Natural killer cell treated with Interleukin-12 subunit alpha and Interleukin-12 subunit beta and Interleukin-15 and Interleukin-18, amount 100 ng/mL, for 72 hours (primary cell): ENCODE results near the gene CSTF1. TPM values are rescaled to one million over a fixed set of nuclear protein-coding genes. Genes with fewer than 3 reads are reported as not detected.
"Not testable (repeated sequence)": the region's sequence is repeated elsewhere in the genome, so short reads cannot be mapped to it uniquely, and the experiment has no call there.

Experiments
- ATAC-seq, 2 donors: fragments of 150-1000 bp; cut with Tn5 transposase in 1 of 2; sonication (Bioruptor Pico), chemical (Tn5 transposase) in 1 of 2; 2 replicates each; pipeline ENCODE4 v1.10.0; 2021
- DNase-seq: peaks from one replicate; pipeline ENCODE4 v3.0.0; 2022; ENCODE audit warnings: low spot score
- H3K27ac Mint-ChIP-seq, 2 donors: 1 replicate in 1 of 2; 2 replicates in 1 of 2; pipeline ENCODE4 v1.8.0; 2022; ENCODE audit warnings: mixed read lengths in 2 of 2, mild to moderate bottlenecking in 1 of 2, moderate library complexity in 1 of 2
- H3K27me3 Mint-ChIP-seq, 2 donors: 1 replicate in 1 of 2; 2 replicates in 1 of 2; pipeline ENCODE4 v1.8.0; 2022; ENCODE audit warnings: mixed read lengths in 2 of 2
- H3K36me3 Mint-ChIP-seq: one replicate; pipeline ENCODE4 v1.8.0; 2022; ENCODE audit warnings: mixed read lengths
- H3K4me1 Mint-ChIP-seq, 2 donors: 1 replicate in 1 of 2; 2 replicates in 1 of 2; pipeline ENCODE4 v1.8.0; 2022; ENCODE audit warnings: low read depth in 2 of 2, mixed read lengths in 2 of 2, mild to moderate bottlenecking in 1 of 2
- H3K4me3 Mint-ChIP-seq: one replicate; pipeline ENCODE4 v1.8.0; 2022; ENCODE audit warnings: mixed read lengths
- H3K9me3 Mint-ChIP-seq: 2 replicates; pipeline ENCODE4 v1.8.0; 2022; ENCODE audit warnings: mixed read lengths
- total RNA-seq, 2 donors: library from RNA; stranded (reverse); gene quantifications; one replicate each; pipeline ENCODE4 v1.2.3, GENCODE V29; 2022

The CSTF1 gene
- total RNA-seq, 2 donors from 2014 or later: 39.6 to 40.1 TPM

- H3K4me3 Mint-ChIP-seq: no peak overlapping the region
- peak overlapping the region; percentile 4 to 39 for H3K27ac Mint-ChIP-seq
- DNase-seq: peak; percentile 76
- peaks cover 8 to 11% of the 10 kb centered on the region in 2 donors for H3K4me1 Mint-ChIP-seq
- peak in 1 of 2 donors; percentile 72 for ATAC-seq
- H3K9me3 Mint-ChIP-seq: no peaks in the 10 kb centered on the region
- H3K36me3 Mint-ChIP-seq: peaks cover 28% of the 10 kb centered on the region
- H3K27me3 Mint-ChIP-seq: no peaks in the 10 kb centered on the region
These were observed 7.7 kb downstream of the CSTF1 start for GRCh38 chr20:56400001-56400640.

- Mint-ChIP-seq H3K36me3 (peaks cover 18% of the 10 kb centered on the region), H3K4me1 (peaks cover 8 to 10% of the 10 kb centered on the region in 2 donors), H3K9me3 (no peaks in the 10 kb centered on the region), H3K27ac (no peak overlapping the region), H3K4me3 (no peak overlapping the region), H3K27me3 (no peaks in the 10 kb centered on the region)
- ATAC-seq (no peak), DNase-seq (no peak)
These were observed 11.0 kb downstream of the CSTF1 start for GRCh38 chr20:56403465-56403864.

GRCh38 chr20:56405356-56405755 is 12.9 kb downstream of the CSTF1 start:
- not testable (repeated sequence) for H3K9me3 Mint-ChIP-seq, H3K4me3 Mint-ChIP-seq, ATAC-seq, H3K27me3 Mint-ChIP-seq, DNase-seq, H3K4me1 Mint-ChIP-seq, H3K27ac Mint-ChIP-seq
- H3K36me3 Mint-ChIP-seq: peaks cover 16% of the 10 kb centered on the region

GRCh38 chr20:56406910-56407309 is 14.5 kb downstream of the CSTF1 start:
- DNase-seq (no peak), ATAC-seq (no peak)
- Mint-ChIP-seq H3K4me1 (peaks cover 11 to 17% of the 10 kb centered on the region in 2 donors), H3K36me3 (peaks cover 16% of the 10 kb centered on the region), H3K4me3 (no peak overlapping the region), H3K27me3 (no peaks in the 10 kb centered on the region), H3K27ac (no peak overlapping the region), H3K9me3 (no peaks in the 10 kb centered on the region)

GRCh38 chr20:56409521-56409920 is 17.1 kb downstream of the CSTF1 start:
- DNase-seq: no peak
- H3K4me3 Mint-ChIP-seq: peak overlapping the region; percentile 13
- no peaks in the 10 kb centered on the region for H3K27me3 Mint-ChIP-seq
- H3K27ac Mint-ChIP-seq: peak overlapping the region in 1 of 2 donors; percentile 59
- no peak for ATAC-seq
- peaks cover 4% of the 10 kb centered on the region for H3K9me3 Mint-ChIP-seq
- H3K36me3 Mint-ChIP-seq: peaks cover 26% of the 10 kb centered on the region
- H3K4me1 Mint-ChIP-seq: peaks cover 33% of the 10 kb centered on the region in 2 donors

GRCh38 chr20:56409956-56410355 is 17.5 kb downstream of the CSTF1 start:
- H3K4me3 Mint-ChIP-seq: peak overlapping the region; percentile 13
- ATAC-seq (no peak), DNase-seq (no peak)
- H3K36me3 Mint-ChIP-seq: peaks cover 26% of the 10 kb centered on the region
- H3K4me1 Mint-ChIP-seq: peaks cover 35 to 37% of the 10 kb centered on the region in 2 donors
- peaks cover 4% of the 10 kb centered on the region for H3K9me3 Mint-ChIP-seq
- peak overlapping the region; percentile 59 to 82 for H3K27ac Mint-ChIP-seq
- H3K27me3 Mint-ChIP-seq: no peaks in the 10 kb centered on the region

- Mint-ChIP-seq H3K4me1 (peaks cover 38 to 44% of the 10 kb centered on the region in 2 donors), H3K36me3 (peaks cover 18% of the 10 kb centered on the region), H3K27ac (peak overlapping the region; percentile 91 to 93), H3K4me3 (peak overlapping the region; percentile 92)
- H3K27me3 Mint-ChIP-seq, H3K9me3 Mint-ChIP-seq, DNase-seq, ATAC-seq: not testable (repeated sequence)
These were observed 18.8 kb downstream of the CSTF1 start for GRCh38 chr20:56411287-56411686.

GRCh38 chr20:56411759-56412472 is 19.5 kb downstream of the CSTF1 start, which contains the start of gene CASS4:
CASS4 (plus strand) TSS chr20:56412260; CDS start chr20:56412459, 199 bp downstream.
- H3K36me3 Mint-ChIP-seq: peaks cover 16% of the 10 kb centered on the region
- DNase-seq (peak; percentile 63), ATAC-seq (peak; percentile 74)
- H3K27me3 Mint-ChIP-seq: no peaks in the 10 kb centered on the region
- H3K27ac Mint-ChIP-seq: peak within 1 kb of the TSS; percentile 91 to 93
- H3K4me3 Mint-ChIP-seq: peak within 1 kb of the TSS; percentile 92
- peaks cover 4% of the 10 kb centered on the region for H3K9me3 Mint-ChIP-seq
- peaks cover 39 to 44% of the 10 kb centered on the region in 2 donors for H3K4me1 Mint-ChIP-seq

GRCh38 chr20:56412473-56412790 is 20.0 kb downstream of the CSTF1 start:
- no peaks in the 10 kb centered on the region for H3K27me3 Mint-ChIP-seq
- H3K4me1 Mint-ChIP-seq: peaks cover 44 to 49% of the 10 kb centered on the region in 2 donors
- peak overlapping the region; percentile 92 for H3K4me3 Mint-ChIP-seq
- H3K36me3 Mint-ChIP-seq: peaks cover 16% of the 10 kb centered on the region
- H3K27ac Mint-ChIP-seq: peak overlapping the region; percentile 91 to 93
- DNase-seq (no peak), ATAC-seq (no peak)
- peaks cover 4% of the 10 kb centered on the region for H3K9me3 Mint-ChIP-seq

GRCh38 chr20:56412949-56413348 is 20.5 kb downstream of the CSTF1 start:
- ATAC-seq: no peak
- Mint-ChIP-seq H3K27ac (peak overlapping the region; percentile 91 to 93), H3K4me1 (peaks cover 49 to 54% of the 10 kb centered on the region in 2 donors), H3K9me3 (peaks cover 4% of the 10 kb centered on the region), H3K36me3 (peaks cover 16% of the 10 kb centered on the region), H3K4me3 (peak overlapping the region; percentile 92), H3K27me3 (no peaks in the 10 kb centered on the region)
- no peak for DNase-seq

- ATAC-seq: peak; percentile 88
- H3K9me3 Mint-ChIP-seq: peaks cover 4% of the 10 kb centered on the region
- H3K27ac Mint-ChIP-seq: peak overlapping the region; percentile 57 to 93
- peak; percentile 77 for DNase-seq
- H3K4me3 Mint-ChIP-seq: peak overlapping the region; percentile 70
- H3K27me3 Mint-ChIP-seq: no peaks in the 10 kb centered on the region
- H3K4me1 Mint-ChIP-seq: peaks cover 56 to 63% of the 10 kb centered on the region in 2 donors
- peaks cover 11% of the 10 kb centered on the region for H3K36me3 Mint-ChIP-seq
These were observed 22.7 kb downstream of the CSTF1 start for GRCh38 chr20:56414842-56415765.

GRCh38 chr20:56417402-56417801 is 25.0 kb downstream of the CSTF1 start:
- ATAC-seq (no peak), DNase-seq (no peak)
- peaks cover under 1% of the 10 kb centered on the region for H3K9me3 Mint-ChIP-seq
- peak overlapping the region; percentile 83 to 84 for H3K27ac Mint-ChIP-seq
- H3K27me3 Mint-ChIP-seq: no peaks in the 10 kb centered on the region
- H3K4me1 Mint-ChIP-seq: peaks cover 52 to 61% of the 10 kb centered on the region in 2 donors
- H3K36me3 Mint-ChIP-seq: peaks cover 7% of the 10 kb centered on the region
- H3K4me3 Mint-ChIP-seq: no peak overlapping the region

GRCh38 chr20:56417911-56418310 is 25.5 kb downstream of the CSTF1 start:
- DNase-seq (no peak), ATAC-seq (no peak)
- peaks cover 48 to 55% of the 10 kb centered on the region in 2 donors for H3K4me1 Mint-ChIP-seq
- no peaks in the 10 kb centered on the region for H3K9me3 Mint-ChIP-seq
- no peaks in the 10 kb centered on the region for H3K27me3 Mint-ChIP-seq
- H3K4me3 Mint-ChIP-seq: peak overlapping the region; percentile 70
- peaks cover 6% of the 10 kb centered on the region for H3K36me3 Mint-ChIP-seq
- H3K27ac Mint-ChIP-seq: peak overlapping the region; percentile 83 to 84
